GM21447 (cell line): ENCODE results near the gene CSH1.
"Not testable (repeated sequence)": the region's sequence is repeated elsewhere in the genome, so short reads cannot be mapped to it uniquely, and the experiment has no call there.

ENCODE experiments used
- ATAC-seq: cut with Tn5 transposase; IDR thresholded peaks from one replicate; pipeline ENCODE4 v1.9.1; 2021; ENCODE audit not compliant: unreplicated experiment

Gene CSH1

DNA sequence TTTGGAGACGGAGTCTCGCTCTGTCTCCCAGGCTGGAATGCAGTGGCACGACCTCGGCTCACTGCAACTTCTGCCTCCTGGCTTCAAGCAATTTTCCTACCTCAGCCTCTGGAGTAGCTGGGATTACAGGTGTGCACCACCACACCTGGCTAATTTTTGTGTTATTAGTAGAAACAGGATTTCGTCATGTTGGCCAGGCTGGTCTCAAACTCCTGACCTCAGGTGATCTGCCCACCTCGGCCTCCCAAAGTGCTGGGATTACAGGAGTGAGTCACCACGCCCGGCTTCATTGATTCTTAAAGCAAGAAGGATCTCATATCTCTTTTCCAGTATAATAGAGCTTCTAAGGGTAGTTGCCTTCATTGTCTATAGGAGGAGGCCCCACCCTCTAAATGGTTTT lies 8.4 kb upstream of the CSH1 start:
- not testable (repeated sequence) for ATAC-seq

DNA sequence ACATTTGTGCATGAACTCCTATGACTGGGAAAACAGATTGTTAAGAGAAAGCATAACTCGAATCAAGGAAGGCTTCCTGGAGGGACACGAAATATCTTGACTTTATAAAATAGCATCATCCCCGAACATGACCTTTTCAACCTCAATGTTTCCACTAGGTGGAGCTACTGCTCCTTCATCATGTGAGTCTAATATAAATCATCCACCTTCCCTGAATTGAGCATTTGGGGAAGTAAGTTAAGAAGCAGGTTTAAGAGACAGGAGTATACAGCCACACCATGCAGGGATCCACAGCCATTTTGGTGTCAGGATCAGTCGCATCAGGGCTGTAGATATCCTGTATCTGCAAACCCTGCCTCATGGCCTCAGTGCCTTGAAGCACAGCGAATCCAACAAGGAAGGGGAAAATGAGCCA lies 7.4 kb upstream of the CSH1 start:
- ATAC-seq = not testable (repeated sequence)

DNA sequence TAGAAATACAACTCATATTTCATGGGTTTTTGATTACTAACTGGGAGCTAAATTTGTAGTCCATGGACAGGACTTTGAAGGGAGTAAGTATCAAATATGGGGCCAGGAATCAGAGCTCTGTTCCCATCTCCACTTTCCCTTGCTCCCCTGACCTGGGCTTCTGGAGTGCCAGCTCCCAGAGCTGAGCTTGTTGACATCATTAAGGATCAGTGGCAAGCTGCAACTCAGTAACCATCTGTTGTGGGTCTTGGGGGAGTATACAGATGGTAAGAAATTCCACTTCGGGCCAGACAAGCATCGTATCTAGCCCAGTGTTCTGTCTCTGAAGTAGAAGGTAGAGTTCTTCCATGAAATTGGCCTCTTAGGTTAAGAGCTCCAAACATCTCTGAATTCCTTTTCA lies 5.6 kb upstream of the CSH1 start:
- ATAC-seq = not testable (repeated sequence)

DNA sequence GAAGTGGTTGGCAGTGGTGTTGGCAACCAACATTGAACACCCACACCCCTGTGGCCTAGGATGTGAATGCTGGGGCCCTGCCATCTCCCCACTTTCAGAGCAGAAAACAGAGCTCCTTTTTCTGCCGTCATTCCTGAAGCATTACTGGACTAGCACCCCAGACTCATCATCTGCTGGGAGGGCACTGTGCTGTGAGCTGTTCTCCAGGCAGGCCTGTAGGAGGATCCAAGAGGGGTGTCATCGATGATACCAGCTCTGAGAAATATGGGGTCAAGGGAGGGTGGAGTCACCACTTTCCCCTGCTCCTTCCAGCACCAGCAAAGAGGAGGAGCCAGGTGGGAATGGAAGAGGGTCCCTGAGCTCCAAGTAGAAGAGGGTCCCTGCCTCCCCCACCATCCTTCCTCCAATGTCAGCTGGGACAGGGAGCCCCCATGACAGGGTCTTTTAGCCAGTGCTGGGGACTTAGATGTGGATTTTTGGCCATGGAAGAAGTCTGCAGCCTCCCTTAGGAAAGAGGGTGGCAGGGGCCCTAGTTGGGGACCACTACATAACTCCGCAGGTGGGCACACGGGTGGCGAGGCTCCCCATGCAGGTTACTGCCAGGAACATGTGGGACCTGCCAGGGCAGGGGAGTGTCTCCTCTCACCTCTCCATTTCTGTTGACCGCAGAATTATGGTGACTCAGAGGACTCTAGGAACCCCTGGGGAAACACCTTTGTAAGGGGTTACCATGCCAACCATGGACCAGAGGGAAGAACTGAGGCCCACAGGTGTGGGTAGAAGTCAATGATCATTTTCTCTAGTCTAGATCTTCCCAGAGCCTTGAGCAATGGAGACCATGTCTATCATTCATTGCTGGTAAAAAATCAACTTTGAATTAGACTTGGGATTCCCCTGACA lies 2.8 kb upstream of the CSH1 start:
- ATAC-seq = not testable (repeated sequence)

DNA sequence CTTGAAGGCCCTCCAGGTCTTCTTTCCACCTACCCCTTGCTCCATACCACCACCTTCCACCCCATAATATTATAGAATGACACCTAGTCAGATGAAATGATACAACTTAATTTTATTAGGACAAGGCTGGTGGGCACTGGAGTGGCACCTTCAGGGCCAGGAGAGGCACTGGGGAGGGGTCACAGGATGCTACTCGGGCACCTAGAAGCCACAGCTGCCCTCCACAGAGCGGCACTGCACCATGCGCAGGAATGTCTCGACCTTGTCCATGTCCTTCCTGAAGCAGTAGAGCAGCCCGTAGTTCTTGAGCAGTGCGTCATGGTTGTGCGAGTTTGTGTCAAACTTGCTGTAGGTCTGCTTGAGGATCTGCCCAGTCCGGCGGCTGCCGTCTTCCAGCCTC lies 1.6 kb downstream of the CSH1 start:
- ATAC-seq = not testable (repeated sequence)

DNA sequence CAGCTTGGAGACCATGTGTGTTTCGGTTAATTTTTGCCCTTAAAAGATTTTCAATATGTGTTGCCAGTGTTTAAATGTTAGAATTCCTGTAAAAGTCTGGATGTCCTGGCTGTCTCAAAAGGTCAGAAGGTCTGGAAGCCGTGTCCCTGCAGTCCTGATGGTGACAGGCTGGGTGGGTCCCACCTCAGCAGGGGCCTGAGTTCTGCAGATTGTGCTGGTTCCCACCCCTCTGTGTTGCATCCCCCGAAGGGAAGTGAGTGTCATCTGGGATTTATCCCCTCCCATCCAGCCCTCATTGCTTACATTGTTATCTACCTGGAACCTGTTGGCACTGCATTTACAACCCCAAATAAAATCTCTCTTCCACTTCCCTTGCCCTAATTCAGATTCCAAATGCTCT lies 2.4 kb downstream of the CSH1 start:
- ATAC-seq = not testable (repeated sequence)

DNA sequence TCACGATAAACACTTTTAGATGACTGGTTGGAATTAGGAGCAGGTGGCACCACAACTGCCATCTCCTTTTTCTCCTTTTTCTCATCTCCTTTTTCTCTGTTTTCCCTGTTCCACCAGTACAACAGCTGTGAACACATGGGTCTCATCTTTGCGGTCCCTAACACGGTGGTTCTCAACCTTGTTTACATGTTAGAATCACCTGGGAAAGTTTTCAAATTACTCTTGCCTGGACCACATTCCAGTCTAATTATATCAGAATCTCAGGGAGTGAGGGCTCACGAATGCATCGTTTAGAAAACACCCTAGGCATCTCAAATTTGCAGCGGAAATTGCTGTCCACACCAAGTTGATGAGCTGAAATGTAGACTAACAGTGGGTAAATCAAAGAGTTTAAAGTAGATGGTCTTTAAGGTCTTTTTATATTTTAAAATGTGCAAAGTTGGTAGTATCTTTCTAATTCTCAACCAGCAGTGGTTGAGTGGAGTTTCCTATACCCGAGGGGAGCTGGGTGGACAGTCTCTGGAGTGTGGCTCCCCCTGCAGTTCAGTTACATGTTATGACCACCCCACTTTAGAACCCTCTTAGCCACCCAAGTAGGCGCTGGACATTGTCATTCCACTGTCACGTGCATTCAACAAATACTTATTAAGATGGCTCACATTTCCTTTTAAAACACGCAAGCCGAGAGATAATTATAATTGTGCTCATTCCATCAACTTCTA lies 3.9 kb downstream of the CSH1 start:
- not testable (repeated sequence) for ATAC-seq

DNA sequence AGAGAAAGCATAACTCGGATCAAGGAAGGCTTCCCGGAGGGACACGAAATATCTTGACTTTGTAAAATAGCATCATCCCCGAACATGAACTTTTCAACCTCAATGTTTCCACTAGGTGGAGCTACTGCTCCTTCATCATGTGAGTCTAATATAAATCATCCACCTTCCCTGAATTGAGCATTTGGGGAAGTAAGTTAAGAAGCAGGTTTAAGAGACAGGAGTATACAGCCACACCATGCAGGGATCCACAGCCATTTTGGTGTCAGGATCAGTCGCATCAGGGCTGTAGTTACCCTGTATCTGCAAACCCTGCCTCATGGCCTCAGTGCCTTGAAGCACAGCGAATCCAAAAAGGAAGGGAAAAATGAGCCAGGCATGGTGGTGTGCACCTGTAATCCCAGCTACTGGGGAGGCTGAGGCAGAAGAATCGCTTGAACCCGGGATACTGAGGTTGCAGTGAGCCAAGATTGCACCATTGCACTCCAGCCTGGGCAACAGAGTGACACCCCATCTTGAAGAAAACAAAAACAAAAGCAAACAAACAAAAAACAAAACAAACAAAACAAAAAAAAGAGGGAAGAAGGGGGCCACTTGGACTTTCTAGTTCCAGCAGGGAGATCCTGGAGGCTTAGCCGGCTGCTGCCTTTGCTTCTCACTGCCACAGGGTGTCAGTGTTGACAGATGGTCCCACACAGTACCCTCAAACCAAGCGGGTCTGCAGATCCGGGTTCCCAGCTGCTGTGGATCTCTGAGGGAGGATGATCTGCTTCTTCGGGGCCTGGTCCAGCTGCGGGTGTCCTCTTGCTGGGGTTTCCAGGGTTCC lies 7.1 kb downstream of the CSH1 start:
- not testable (repeated sequence) for ATAC-seq

DNA sequence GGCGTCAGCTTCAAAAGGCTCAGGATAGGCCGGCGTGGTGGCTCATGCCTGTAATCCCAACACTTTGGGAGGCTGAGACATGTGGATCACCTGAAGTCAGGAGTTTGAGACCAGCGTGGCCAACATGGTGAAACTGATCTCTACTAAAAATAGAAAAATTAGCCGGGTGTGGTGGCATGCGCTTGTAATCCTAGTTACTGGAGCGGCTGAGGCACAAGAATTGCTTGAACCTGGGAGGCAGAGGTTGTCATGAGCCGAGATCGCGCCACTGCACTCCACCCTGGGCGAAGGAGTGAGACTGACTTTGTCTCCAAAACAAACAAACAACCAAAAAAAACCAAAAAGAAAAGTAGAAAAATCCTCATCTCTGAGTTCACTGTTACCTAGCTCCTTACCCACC lies 11.3 kb downstream of the CSH1 start:
- not testable (repeated sequence) for ATAC-seq

DNA sequence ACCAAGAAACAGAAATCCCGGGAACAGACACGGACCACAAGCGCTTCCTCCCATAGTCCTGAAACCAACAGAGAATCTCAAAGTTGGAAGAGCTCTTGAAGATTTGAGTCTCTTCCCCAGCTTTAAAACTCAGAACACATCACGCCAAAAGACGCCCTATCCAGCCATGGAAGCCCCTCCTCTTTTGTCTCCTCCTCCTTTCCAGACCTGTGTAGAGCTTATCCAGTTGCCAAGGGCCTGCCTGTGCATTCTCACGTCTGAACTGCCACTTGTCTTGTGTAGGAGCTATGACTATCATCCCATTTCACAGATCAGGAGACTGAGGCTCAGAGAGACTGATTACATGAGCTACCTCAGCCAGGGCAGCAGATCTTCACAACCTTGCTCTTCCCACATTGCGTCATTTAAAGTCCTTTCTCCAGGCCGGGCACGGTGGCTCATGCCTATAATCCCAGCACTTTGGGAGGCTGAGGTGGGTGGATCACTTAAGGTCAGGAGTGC lies 13.7 kb downstream of the CSH1 start:
- not testable (repeated sequence) for ATAC-seq

DNA sequence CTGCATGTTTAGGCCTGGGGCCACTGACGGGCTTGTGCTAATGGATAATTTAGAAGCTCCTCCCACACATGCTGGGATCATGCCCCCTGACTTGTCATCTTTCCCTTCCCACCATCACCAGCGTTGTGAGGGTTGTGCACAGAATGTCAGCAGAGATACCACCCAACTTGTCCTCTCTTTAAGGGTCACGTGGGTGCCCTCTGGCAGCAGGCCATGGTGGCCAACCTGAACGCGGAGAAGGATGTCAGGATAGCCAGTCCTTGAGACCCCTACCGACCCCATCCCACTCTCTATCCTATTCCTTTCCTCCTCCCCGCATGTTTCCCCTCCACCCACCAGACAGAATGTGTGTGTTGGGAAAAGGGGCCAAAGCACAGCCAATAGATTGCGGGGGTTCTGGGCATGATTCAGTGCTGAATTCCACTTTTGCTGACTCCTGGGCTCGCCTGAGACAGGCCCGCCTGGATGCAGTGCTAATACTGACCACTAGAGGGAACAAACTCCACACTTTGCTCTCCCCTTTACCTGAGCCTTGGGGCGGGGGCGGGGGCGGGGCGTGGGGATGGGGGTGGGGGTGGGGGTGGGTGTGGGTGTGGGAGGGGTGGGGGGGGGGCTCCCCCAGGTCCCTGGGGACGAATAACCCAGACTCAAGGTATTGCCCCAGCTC lies 14.3 kb downstream of the CSH1 start, which contains the start of gene GH2:
TSS of gene GH2 (minus strand) at position 10 of the 667 bp plus-strand sequence. CDS start 143 bp downstream, outside the sequence.
- no peak for ATAC-seq

DNA sequence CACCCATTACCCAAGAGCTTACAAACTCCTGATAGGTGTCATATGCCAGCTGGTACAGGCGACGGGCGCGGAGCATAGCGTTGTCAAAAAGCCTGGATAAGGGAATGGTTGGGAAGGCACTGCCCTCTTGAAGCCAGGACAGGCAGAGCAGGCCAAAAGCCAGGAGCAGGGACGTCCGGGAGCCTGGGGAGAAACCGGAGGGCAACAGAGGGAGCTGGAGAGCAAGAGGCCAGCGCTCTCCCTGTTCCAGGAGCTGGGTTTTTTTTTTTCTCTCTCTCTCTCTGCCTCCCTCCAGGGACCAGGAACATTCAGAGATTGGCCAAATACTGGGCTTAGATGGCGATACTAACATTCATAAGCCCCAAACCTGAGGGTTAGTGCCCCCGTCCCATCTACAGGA lies 15.0 kb downstream of the CSH1 start:
- not testable (repeated sequence) for ATAC-seq

DNA sequence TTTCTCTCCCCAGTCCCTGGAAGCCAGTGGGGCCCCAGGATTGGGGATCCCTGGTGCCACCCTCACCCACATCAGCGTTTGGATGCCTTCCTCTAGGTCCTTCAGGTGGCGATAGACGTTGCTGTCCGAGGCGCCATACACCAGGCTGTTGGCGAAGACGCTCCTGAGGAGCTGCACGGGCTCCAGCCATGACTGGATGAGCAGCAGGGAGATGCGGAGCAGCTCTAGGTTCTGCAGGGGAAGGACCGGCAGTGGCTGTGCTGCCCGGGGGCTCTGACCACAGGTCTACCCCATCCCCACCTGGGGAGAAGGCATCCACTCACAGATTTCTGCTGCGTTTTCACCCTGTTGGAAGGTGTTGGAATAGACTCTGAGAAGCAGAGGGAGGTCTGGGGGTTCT lies 15.7 kb downstream of the CSH1 start:
- ATAC-seq = no peak

DNA sequence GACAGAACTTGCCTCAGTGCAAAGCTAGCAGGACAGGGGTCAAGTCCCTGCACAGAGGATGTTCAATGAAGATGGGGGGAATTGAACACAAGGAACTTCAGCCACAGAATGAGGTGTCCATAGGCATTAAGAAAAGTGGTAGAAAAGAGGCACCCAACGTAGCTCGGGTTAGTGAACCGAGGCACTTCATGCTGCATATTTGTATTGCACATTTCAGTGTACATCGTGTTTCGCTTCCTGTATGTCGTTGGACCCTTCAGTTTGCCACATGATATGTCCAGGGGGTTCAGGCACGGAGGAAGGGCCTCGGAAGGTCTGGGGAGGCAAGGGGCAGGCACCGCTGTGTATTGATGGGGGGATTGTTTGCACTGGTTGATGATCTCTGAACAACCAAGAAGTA lies 18.0 kb downstream of the CSH1 start:
- not testable (repeated sequence) for ATAC-seq

DNA sequence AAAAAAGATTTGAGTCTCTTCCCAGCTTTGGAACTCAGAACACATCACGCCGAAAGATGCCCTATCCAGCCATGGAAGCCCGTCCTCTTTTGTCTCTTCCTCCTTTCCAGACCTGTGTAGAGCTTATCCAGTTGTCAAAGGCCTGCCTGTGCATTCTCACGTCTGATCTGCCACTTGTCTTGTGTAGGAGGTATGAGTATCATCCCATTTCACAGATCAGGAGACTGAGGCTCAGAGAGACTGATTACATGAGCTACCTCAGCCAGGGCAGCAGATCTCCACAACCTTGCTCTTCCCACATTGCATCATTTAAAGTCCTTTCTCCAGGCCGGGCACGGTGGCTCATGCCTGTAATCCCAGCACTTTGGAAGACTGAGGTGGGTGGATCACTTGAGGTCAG lies 21.7 kb downstream of the CSH1 start:
- ATAC-seq = not testable (repeated sequence)

DNA sequence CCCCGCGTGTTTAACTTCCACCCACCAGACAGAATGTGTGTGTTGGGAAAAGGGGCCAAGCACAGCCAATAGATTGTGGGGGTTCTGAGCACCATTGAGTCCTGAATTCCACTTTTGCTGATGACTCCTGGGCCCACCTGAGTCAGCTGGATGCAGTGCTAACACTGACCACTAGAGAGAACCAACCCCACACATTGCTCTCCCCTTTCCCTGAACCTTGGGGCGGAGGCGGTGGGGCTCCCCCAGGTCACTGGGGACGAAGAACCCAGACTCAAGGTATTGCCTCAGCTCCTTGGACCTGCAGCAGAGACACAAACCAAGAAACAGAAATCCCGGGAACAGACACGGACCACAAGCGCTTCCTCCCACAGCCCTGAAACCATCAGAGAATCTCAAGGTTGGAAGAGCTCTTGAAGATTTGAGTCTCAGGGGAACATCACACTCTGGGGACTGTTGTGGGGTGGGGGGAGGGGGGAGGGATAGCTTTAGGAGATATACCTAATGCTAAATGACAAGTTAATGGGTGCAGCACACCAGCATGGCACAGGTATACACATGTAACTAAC lies 22.2 kb downstream of the CSH1 start:
- ATAC-seq = not testable (repeated sequence)

DNA sequence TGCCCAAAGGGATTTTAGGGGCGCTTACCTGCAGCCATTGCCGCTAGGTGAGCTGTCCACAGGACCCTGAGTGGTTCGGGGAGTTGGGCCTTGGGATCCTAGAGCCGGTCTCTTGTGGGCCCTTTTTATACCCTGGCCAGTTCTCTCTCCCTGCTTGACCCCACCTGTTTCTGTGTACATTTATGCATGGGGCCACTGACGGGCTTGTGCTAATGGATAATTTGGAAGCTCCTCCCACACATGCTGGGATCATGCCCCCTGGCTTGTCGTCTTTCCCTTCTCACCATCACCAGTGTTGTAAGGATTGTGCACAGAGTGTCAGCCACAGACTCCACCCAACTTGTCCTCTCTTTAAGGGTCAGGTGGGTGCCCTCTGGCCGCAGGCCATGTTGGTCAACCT lies 22.8 kb downstream of the CSH1 start, which contains the start of gene CSH2:
TSS of gene CSH2 (minus strand) at position 101 of the 400 bp plus-strand sequence. CDS start at position 38, 63 bp downstream.
- not testable (repeated sequence) for ATAC-seq

DNA sequence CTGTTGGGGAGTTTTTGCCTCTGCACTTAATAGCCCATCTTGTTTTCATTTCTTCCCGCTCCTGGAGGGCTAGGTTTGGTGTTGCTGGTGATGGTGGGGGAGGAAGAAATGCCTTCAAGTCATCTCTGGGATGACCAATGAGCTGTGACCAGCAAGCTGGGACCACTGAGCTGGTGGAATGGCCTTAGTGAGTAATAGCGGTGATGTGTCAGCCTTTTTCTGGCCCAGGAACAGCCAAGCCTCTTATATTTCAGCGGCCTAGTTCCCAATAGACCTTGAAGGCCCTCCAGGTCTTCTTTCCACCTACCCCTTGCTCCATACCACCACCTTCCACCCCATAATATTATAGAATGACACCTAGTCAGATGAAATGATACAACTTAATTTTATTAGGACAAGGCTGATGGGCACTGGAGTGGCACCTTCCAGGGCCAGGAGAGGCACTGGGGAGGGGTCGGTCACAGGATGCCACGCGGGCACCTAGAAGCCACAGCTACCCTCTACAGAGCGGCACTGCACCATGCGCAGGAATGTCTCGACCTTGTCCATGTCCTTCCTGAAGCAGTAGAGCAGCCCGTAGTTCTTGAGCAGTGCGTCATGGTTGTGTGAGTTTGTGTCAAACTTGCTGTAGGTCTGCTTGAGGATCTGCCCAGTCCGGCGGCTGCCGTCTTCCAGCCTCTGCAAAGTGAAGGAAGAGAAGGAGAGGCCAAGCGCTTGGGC lies 24.6 kb downstream of the CSH1 start:
- not testable (repeated sequence) for ATAC-seq

DNA sequence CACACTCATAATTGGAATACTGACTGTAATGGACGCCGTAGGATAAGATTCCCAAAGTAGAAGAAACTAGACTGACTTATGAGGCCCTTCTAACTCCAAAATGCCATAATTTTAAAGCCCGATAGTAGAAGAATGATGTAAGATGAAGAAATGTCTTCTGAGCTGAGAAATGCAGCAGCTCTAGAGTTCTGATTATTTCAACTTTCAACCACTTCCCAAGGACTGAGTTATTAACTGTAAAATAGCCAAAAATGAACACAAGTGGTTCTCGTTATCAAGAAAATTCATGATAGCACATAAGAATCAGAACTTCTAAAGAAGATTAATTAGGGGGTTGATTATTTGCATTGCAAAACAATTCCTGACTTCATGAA lies 26.1 kb downstream of the CSH1 start:
- ATAC-seq = not testable (repeated sequence)
